GM18511 (cell line): ENCODE data around the gene FKBP1A.

Source experiments
- ATAC-seq: cut with Tn5 transposase; IDR thresholded peaks from one replicate; pipeline ENCODE4 v1.9.1; 2021; ENCODE audit warnings: mild to moderate bottlenecking, moderate library complexity; ENCODE audit not compliant: unreplicated experiment

The FKBP1A gene

DNA sequence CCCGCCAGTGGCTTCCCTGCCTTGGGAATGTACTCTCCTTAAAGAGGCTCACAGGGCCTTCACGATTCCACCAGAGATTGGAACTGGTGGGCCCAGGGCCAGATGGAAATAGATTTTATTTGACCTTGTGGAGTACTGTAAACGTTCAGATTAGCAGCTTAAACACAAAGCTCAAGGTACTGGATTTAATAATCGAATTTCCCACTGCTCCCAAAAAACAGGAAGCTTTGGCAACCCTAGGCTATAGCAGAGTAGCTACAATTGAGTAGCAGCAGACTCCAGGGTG lies 71.3 kb downstream of the FKBP1A start:
- ATAC-seq, result no peak

DNA sequence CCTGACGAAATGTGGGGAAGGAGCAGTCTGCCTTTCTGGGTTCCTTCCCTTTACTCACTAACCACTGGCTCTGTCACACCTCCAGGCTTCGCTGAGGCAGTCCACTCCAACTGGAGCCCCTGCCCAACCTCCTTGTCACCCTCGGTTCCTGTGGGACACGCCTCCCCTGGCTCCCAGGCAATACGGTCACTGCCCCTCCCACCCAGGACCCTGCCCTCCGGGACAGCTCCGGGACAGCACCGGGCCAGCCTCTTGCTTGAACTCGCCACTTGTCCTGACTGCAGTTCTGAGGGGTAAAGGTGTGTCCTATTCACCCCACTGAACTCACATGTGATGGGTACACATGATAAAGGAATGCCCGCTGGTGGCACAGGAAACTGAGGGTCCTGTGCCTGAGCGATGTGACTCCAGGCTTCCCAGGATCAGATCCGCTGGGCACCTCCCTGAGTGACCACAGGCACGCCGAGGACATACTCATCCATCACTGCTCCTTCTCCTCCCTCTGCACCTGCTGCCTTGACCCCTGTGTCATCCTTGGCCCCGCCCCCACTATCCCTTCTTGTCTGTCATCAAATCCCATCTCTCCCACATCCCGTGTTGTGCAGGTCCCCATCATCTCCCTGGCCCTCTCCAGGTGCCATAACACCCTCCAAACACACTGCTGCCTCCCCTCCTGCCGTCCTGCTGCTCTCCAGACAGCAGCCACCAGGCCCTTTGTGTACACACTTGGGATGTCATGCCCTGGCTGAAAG lies 71.8 kb downstream of the FKBP1A start:
- ATAC-seq, result no peak

DNA sequence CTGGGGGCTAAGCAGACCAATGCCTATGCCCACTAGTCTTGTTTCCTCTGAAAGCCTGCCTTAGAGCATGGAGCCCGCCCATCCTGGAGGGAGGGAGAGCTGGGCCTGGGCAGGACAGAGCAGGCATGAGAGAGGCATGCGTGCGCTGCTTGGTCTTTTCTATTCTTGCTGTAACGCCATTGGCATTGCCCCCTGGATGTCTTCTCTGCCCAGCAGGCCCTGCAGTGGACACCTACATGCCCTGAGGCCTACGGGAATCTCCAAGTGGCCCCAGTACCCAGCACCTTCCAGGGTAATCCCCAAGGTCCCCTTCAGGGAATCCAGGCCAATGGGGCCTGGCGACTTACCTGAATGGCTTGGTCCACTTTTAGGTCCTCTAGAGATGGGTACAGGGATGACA lies 72.8 kb downstream of the FKBP1A start:
- no peak for ATAC-seq

DNA sequence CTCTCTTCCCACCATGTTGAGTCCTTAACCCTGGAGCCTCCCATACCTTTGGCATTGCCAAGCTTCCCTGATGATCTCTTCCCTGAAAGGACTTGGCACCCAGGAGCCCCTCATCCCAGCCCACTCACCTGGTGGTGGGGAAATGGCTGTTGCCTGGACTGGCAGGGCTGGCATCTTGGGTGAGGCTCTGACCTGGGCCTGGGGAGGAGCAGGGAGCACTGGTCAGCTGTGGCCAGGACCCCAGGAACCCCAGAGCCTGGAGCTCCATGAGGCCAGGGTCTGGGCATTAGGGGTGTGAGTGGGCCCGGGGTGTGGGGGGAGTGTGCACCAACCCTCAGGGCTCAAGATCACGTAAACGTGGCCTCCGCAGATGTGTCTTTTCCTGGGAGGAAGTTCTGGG lies 73.4 kb downstream of the FKBP1A start:
- ATAC-seq, result no peak

DNA sequence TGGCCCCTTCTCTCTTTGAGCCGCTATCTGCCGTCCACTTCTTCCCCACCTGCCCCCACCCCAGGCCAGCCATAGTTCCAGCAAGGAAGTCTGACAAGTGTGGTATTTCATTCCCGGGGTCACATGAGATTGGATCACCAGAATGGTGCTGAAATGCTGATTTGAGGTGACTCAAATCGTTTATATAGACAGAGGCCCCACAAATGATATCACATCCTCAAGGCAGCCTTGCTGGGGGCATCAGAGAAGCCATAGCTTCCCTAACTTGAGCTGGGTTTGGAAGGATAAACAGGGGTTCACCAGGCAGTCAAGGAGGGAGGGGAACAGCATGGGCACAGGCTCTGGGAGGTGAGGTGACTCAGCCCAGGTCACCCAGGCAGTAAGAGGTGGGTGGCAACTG lies 73.8 kb downstream of the FKBP1A start:
- ATAC-seq, result no peak
